ENCODE data around the gene CFAP410. TPM values are rescaled to one million over a fixed set of nuclear protein-coding genes. Genes with fewer than 3 reads are reported as not detected.
"Not testable (repeated sequence)": the region's sequence is repeated elsewhere in the genome, so short reads cannot be mapped to it uniquely, and the experiment has no call there.

CFAP410 gene
- total RNA-seq, 1 donor from 2014 or later, result 11.2 TPM

- no peak for TF ChIP-seq CTCF (conservative IDR thresholded peaks at IDR 0.05; ENCODE audit: low read depth, low read length)
- H3K4me3 ChIP-seq (ENCODE audit: low read depth, low read length), result no peak overlapping the region
- no peak for DNase-seq (ENCODE audit: low read depth)
These were observed 5.5 kb upstream of the CFAP410 start for GRCh38 chr21:44344541-44345183.

GRCh38 chr21:44342981-44343380 lies 3.8 kb upstream of the CFAP410 start:
- DNase-seq (ENCODE audit: low read depth), result not testable (repeated sequence)

GRCh38 chr21:44341726-44342458 lies 2.7 kb upstream of the CFAP410 start:
- DNase-seq (ENCODE audit: low read depth); H3K4me3 ChIP-seq (ENCODE audit: low read depth, low read length): not testable (repeated sequence)

More at GRCh38 chr21:44342981-44343380, 3.8 kb upstream of the CFAP410 start:
- H3K4me3 ChIP-seq (ENCODE audit: low read depth, low read length), result not testable (repeated sequence)

GRCh38 chr21:44337941-44338895 lies 972 bp downstream of the CFAP410 start:
- peak overlapping the region; percentile 51 for H3K4me3 ChIP-seq (ENCODE audit: low read depth, low read length)
- peak; percentile 50 for TF ChIP-seq CTCF (conservative IDR thresholded peaks at IDR 0.05; ENCODE audit: low read depth, low read length)
- no peak for DNase-seq (ENCODE audit: low read depth)

GRCh38 chr21:44337449-44337848 lies 1.7 kb downstream of the CFAP410 start:
- H3K4me3 ChIP-seq (ENCODE audit: low read depth, low read length), result no peak overlapping the region
- TF ChIP-seq CTCF (conservative IDR thresholded peaks at IDR 0.05; ENCODE audit: low read depth, low read length), result no peak
- no peak for DNase-seq (ENCODE audit: low read depth)

- no peak for TF ChIP-seq CTCF (conservative IDR thresholded peaks at IDR 0.05; ENCODE audit: low read depth, low read length)
- no peak overlapping the region for H3K4me3 ChIP-seq (ENCODE audit: low read depth, low read length)
- no peak for DNase-seq (ENCODE audit: low read depth)
These were observed 3.7 kb downstream of the CFAP410 start for GRCh38 chr21:44335266-44336059.

GRCh38 chr21:44334329-44335030 lies 4.7 kb downstream of the CFAP410 start:
- no peak for DNase-seq (ENCODE audit: low read depth)
- no peak for TF ChIP-seq CTCF (conservative IDR thresholded peaks at IDR 0.05; ENCODE audit: low read depth, low read length)
- no peak overlapping the region for H3K4me3 ChIP-seq (ENCODE audit: low read depth, low read length)
